Dedifferentiated amniotic fluid mesenchymal stem cell (primary cell): ENCODE measurements around the gene CAMKK2.
"Not testable (repeated sequence)": the region's sequence is repeated elsewhere in the genome, so short reads cannot be mapped to it uniquely, and the experiment has no call there.

ENCODE experiments used
- DNase-seq: peaks from one replicate; pipeline ENCODE4 v3.0.0-alpha.2; 2016; ENCODE audit errors: extremely low spot score

Gene CAMKK2

GRCh38 chr12:121298411-121298810 lies 1.9 kb upstream of the CAMKK2 start:
- not testable (repeated sequence) for DNase-seq

GRCh38 chr12:121297435-121297991 lies 1.0 kb upstream of the CAMKK2 start:
- no peak for DNase-seq

GRCh38 chr12:121295746-121296617 lies 527 bp downstream of the CAMKK2 start:
- DNase-seq, result no peak

- DNase-seq, result no peak
These were observed 1.3 kb downstream of the CAMKK2 start for GRCh38 chr12:121295116-121295745.

GRCh38 chr12:121294151-121294889 lies 2.2 kb downstream of the CAMKK2 start:
- no peak for DNase-seq

- DNase-seq, result no peak
These were observed 2.9 kb downstream of the CAMKK2 start for GRCh38 chr12:121293603-121294002.

GRCh38 chr12:121290410-121290809 lies 6.1 kb downstream of the CAMKK2 start:
- DNase-seq, result no peak

GRCh38 chr12:121289962-121290361 lies 6.5 kb downstream of the CAMKK2 start:
- no peak for DNase-seq

GRCh38 chr12:121288986-121289385 lies 7.5 kb downstream of the CAMKK2 start:
- no peak for DNase-seq

GRCh38 chr12:121288158-121288845 lies 8.2 kb downstream of the CAMKK2 start:
- no peak for DNase-seq

- DNase-seq, result no peak
These were observed 9.1 kb downstream of the CAMKK2 start for GRCh38 chr12:121287267-121287954.

- DNase-seq, result no peak
These were observed 10.7 kb downstream of the CAMKK2 start for GRCh38 chr12:121285856-121286255.

GRCh38 chr12:121284551-121285390 lies 11.7 kb downstream of the CAMKK2 start:
- no peak for DNase-seq

- no peak for DNase-seq
These were observed 12.7 kb downstream of the CAMKK2 start for GRCh38 chr12:121283841-121284240.

GRCh38 chr12:121283388-121283787 lies 13.1 kb downstream of the CAMKK2 start:
- no peak for DNase-seq

- DNase-seq, result not testable (repeated sequence)
These were observed 13.6 kb downstream of the CAMKK2 start for GRCh38 chr12:121282910-121283309.

GRCh38 chr12:121282072-121282742 lies 14.3 kb downstream of the CAMKK2 start:
- no peak for DNase-seq

GRCh38 chr12:121281116-121281515 lies 15.4 kb downstream of the CAMKK2 start:
- not testable (repeated sequence) for DNase-seq

- not testable (repeated sequence) for DNase-seq
These were observed 16.0 kb downstream of the CAMKK2 start for GRCh38 chr12:121280531-121280930.
